GM12891 (cell line): ENCODE measurements around the gene CELF2.

Experiments used
- POLR2A ChIP-seq: IDR thresholded peaks from 2 replicates; pipeline ENCODE4 v1.6.1; 2011; ENCODE audit warnings: low read depth, low read length, control low read depth
- POLR2AphosphoS5 ChIP-seq: IDR thresholded peaks from 2 replicates; pipeline ENCODE4 v1.6.1; 2011; ENCODE audit warnings: low read depth, low read length, control low read depth

- TF ChIP-seq POLR2AphosphoS5: no peak
- no peak for TF ChIP-seq POLR2A
Observed at GRCh38 chr10:11153766-11154165, 136.1 kb downstream of the CELF2 start.
